Measurements from ENCODE around the gene SLC33A1.

- TF ChIP-seq, protein P1, sequence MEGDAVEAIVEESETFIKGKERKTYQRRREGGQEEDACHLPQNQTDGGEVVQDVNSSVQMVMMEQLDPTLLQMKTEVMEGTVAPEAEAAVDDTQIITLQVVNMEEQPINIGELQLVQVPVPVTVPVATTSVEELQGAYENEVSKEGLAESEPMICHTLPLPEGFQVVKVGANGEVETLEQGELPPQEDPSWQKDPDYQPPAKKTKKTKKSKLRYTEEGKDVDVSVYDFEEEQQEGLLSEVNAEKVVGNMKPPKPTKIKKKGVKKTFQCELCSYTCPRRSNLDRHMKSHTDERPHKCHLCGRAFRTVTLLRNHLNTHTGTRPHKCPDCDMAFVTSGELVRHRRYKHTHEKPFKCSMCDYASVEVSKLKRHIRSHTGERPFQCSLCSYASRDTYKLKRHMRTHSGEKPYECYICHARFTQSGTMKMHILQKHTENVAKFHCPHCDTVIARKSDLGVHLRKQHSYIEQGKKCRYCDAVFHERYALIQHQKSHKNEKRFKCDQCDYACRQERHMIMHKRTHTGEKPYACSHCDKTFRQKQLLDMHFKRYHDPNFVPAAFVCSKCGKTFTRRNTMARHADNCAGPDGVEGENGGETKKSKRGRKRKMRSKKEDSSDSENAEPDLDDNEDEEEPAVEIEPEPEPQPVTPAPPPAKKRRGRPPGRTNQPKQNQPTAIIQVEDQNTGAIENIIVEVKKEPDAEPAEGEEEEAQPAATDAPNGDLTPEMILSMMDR (IDR thresholded peaks at IDR 0.05) = no peak
- TF ChIP-seq POLR2AphosphoS5 (IDR thresholded peaks at IDR 0.05) = no peak
- no peak for TF ChIP-seq POLR2A (IDR thresholded peaks at IDR 0.05)
Observed at GRCh38 chr3:155804323-155804722, 49.9 kb downstream of the SLC33A1 start.

Data from upper lobe of left lung (tissue), 4 donors.